ENCODE measurements around the gene FBXL20. TPM values are rescaled to one million over a fixed set of nuclear protein-coding genes. Genes with fewer than 3 reads are reported as not detected.
A peak's percentile ranks its signal among the peaks of the same experiment; 100 is the strongest.

FBXL20 gene
- total and polyA plus RNA-seq, 9 of the 15 experiments (the other 6 are each of a cell fraction or from before 2014, with no cell fraction given): 1.8 to 15.1 (median 5.6) TPM

GRCh38 chr17:39270923-39271322 lies 130.5 kb downstream of the FBXL20 start (continued):
- TF ChIP-seq, protein P1, sequence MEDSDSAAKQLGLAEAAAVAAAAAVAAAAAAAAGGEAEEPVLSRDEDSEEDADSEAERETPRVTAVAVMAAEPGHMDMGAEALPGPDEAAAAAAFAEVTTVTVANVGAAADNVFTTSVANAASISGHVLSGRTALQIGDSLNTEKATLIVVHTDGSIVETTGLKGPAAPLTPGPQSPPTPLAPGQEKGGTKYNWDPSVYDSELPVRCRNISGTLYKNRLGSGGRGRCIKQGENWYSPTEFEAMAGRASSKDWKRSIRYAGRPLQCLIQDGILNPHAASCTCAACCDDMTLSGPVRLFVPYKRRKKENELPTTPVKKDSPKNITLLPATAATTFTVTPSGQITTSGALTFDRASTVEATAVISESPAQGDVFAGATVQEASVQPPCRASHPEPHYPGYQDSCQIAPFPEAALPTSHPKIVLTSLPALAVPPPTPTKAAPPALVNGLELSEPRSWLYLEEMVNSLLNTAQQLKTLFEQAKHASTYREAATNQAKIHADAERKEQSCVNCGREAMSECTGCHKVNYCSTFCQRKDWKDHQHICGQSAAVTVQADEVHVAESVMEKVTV (CRISPR knock-in tag; IDR thresholded peaks at IDR 0.05): peak; percentile 42; the same call in 1 of the 2 replicates
- TF ChIP-seq ZBTB7A (IDR thresholded peaks at IDR 0.05; ENCODE audit: borderline replicate concordance, control insufficient read depth, low read depth, low read length) (no peak), SRSF7 (optimal IDR thresholded peaks at IDR 0.05; ENCODE audit: low read depth, low read length) (no peak), ZNF134 (CRISPR knock-in tag; conservative IDR thresholded peaks at IDR 0.05) (no peak), E2F5 (CRISPR knock-in tag; IDR thresholded peaks at IDR 0.05) (no peak), U2AF2 (optimal IDR thresholded peaks at IDR 0.05; ENCODE audit: low read depth, low read length) (no peak), SMC3 (conservative IDR thresholded peaks at IDR 0.05; ENCODE audit: insufficient read depth, low read depth, low read length) (peak; percentile 89), MCM5 (IDR thresholded peaks at IDR 0.05; ENCODE audit: low read depth) (no peak), ZNF384 (IDR thresholded peaks at IDR 0.05; ENCODE audit: low read depth, low read length) (peak; percentile 56), TAL1 (IDR thresholded peaks at IDR 0.05) (no peak), RBM34 (IDR thresholded peaks at IDR 0.05; ENCODE audit: borderline replicate concordance, insufficient read depth, low read length) (no peak), HDAC6 (IDR thresholded peaks at IDR 0.05; ENCODE audit: low read depth, low read length) (no peak), EP400 (IDR thresholded peaks at IDR 0.05) (no peak), RBFOX2 (IDR thresholded peaks at IDR 0.05; ENCODE audit: low read depth, low read length) (no peak), PHTF2 (CRISPR knock-in tag; IDR thresholded peaks at IDR 0.05) (no peak)
- TF ChIP-seq, protein P2, sequence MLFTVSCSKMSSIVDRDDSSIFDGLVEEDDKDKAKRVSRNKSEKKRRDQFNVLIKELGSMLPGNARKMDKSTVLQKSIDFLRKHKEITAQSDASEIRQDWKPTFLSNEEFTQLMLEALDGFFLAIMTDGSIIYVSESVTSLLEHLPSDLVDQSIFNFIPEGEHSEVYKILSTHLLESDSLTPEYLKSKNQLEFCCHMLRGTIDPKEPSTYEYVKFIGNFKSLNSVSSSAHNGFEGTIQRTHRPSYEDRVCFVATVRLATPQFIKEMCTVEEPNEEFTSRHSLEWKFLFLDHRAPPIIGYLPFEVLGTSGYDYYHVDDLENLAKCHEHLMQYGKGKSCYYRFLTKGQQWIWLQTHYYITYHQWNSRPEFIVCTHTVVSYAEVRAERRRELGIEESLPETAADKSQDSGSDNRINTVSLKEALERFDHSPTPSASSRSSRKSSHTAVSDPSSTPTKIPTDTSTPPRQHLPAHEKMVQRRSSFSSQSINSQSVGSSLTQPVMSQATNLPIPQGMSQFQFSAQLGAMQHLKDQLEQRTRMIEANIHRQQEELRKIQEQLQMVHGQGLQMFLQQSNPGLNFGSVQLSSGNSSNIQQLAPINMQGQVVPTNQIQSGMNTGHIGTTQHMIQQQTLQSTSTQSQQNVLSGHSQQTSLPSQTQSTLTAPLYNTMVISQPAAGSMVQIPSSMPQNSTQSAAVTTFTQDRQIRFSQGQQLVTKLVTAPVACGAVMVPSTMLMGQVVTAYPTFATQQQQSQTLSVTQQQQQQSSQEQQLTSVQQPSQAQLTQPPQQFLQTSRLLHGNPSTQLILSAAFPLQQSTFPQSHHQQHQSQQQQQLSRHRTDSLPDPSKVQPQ (CRISPR knock-in tag; IDR thresholded peaks at IDR 0.05; ENCODE audit: borderline replicate concordance): no peak
